ENCODE results near the gene OSBP2.

DNA sequence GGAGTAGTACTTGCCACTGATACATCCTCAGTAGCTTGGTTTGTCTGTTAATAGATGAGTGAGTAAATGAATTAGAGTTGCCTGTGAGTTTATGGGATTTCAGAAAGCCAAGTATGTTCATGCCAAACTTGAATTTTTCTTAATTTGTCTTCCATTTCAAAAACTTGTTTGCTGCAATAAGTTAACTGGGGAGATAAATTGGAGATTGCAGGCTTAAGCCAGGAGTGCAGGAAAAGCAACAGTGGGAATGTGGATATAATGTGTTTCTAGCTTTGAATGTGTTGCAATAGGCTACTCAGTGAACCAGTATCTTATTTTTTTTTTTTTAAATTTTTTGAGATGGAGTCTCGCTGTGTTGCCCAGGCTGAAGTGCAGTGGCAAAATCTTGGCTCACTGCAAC lies 8.2 kb downstream of the OSBP2 start:
- TF ChIP-seq, protein P1, sequence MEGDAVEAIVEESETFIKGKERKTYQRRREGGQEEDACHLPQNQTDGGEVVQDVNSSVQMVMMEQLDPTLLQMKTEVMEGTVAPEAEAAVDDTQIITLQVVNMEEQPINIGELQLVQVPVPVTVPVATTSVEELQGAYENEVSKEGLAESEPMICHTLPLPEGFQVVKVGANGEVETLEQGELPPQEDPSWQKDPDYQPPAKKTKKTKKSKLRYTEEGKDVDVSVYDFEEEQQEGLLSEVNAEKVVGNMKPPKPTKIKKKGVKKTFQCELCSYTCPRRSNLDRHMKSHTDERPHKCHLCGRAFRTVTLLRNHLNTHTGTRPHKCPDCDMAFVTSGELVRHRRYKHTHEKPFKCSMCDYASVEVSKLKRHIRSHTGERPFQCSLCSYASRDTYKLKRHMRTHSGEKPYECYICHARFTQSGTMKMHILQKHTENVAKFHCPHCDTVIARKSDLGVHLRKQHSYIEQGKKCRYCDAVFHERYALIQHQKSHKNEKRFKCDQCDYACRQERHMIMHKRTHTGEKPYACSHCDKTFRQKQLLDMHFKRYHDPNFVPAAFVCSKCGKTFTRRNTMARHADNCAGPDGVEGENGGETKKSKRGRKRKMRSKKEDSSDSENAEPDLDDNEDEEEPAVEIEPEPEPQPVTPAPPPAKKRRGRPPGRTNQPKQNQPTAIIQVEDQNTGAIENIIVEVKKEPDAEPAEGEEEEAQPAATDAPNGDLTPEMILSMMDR (conservative IDR thresholded peaks at IDR 0.05; ENCODE audit: low read length), result no peak
- TF ChIP-seq EZH2phosphoT487 (IDR thresholded peaks at IDR 0.05; ENCODE audit: borderline replicate concordance), result no peak

Data from Loucy (cell line).